Activated CD4-positive, alpha-beta T cell treated with anti-CD3 and anti-CD28 coated beads, Interleukin-2, amount 50 U/mL, for 4 hours (primary cell): ENCODE results near the gene PRKCB.
A peak's percentile ranks its signal among the peaks of the same experiment; 100 is the strongest.

ENCODE experiments used
- DNase-seq, 2 experiments: peaks; one replicate each; pipeline ENCODE4 v3.0.0-alpha.2; 2020

Gene PRKCB

DNA sequence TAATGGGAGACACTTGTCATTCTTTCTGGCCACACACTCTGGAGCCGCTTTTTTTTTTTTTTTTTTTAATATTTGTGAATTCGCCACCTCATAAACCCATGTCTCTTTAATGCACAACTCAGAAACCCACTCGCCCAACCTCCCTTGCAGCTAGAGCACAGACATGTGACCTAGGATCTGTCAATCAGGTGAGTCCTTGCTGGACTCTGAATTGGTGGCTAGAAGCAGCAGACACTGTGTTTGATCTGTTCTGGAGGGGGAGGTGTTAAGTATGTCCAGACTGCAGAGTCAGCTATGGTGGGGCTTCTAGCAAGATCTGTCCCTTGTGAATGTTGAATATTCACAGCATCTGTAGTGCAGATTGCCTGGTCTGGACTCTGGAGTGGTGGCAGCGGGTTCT lies 112.1 kb downstream of the PRKCB start:
- DNase-seq: no peak

DNA sequence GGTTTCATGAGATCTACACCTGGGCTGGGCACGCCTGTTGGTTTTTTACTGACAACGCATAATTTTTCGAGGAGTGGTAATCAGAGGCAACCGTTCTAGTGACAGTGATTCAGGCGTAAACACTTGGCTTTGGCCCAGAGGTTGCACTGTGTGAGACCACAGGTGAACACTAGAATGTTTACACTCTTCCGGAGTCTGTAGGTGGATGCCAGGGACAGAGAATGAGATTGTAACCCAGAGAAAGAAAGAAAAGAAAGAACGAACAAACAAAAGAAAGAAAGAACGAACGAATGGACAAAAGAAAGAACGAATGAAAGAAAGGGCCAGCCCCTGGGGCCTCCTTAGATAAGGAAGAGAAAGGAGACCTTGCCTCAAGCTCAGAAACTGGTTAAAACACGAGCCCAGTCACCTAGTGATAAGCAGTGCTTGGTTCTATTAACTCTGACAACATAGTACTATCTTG lies 113.2 kb downstream of the PRKCB start:
- DNase-seq: peak; percentile 44 to 51

DNA sequence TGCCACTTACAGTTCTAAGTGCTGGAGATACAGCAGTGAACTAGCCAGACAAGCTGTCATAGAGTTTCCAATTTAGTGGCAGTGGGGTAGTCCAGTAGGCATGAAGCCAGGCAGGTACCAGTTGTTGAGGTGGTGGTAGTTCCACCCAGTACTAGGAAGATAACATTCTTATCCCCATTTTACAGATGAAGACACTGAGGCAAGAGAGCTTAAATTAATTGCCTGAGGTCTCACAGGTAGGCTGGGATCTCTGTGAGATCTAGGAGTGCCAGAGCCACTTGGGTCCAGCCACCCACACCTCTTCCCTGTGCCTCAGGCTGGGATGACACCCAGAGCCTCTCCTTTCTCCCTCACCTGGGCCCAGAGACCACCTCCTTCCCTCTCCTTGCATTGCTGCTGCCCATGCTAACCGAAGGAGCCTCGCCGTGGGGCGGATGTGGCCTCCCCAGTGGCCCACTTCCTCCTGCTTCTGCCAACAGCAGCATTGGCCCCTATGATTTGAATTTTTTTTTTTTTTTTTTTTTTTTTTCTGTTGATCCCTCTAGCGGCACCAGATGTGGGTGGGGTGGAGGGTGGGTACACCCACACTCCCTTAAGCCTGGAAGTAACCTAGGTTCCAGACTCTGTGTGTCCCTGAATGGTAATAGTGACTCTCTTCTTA lies 114.0 kb downstream of the PRKCB start:
- peak in 1 of 2 experiments; percentile 24 for DNase-seq

DNA sequence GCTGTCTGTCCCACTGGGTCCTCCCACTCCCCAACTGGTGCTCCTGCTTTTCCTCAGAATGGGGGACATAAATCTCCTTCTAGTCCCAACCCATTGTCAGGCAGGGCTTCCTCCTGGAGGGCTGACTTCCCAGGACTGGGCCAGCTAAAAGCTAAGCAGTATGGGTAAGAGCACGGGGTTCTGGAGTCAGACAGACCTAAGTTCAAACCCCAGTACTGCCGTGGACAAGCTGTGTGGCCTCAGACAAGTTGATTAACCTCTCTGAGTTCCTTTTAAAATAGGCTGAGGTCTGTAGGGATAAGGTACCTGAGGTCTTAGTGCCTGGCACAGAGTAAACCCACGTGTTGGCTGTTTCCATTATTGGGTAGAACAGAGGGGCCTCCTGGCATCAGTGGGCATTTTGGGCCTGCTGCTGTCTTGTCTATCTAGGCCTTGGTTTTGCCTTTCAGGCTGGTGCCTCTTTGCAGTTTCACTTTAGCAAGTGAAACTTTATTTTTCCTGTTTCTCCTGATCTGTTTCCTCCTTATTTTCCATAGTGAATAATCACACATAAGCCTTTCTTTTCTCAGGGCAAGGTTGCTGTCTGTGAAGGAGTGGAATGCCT lies 114.6 kb downstream of the PRKCB start:
- no peak for DNase-seq

DNA sequence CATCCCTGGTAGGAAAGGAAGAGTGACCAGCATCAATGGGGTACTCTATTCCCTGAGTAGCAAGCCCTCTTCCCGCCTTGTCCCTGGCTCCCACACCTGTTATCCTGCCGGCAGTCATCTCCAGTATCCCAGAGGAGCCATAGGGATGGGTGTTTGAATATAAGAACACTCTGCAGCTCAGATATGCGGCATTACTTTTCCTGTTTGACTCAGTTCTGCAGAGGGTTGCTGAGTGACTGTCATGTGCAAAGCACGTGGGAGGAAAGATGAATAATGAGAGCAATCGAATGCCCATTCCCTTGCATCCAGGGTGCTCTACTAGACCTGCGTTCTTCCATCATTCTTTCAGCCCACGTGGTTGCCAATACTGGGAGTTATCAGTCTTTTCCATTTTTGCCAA lies 115.1 kb downstream of the PRKCB start:
- DNase-seq: no peak

DNA sequence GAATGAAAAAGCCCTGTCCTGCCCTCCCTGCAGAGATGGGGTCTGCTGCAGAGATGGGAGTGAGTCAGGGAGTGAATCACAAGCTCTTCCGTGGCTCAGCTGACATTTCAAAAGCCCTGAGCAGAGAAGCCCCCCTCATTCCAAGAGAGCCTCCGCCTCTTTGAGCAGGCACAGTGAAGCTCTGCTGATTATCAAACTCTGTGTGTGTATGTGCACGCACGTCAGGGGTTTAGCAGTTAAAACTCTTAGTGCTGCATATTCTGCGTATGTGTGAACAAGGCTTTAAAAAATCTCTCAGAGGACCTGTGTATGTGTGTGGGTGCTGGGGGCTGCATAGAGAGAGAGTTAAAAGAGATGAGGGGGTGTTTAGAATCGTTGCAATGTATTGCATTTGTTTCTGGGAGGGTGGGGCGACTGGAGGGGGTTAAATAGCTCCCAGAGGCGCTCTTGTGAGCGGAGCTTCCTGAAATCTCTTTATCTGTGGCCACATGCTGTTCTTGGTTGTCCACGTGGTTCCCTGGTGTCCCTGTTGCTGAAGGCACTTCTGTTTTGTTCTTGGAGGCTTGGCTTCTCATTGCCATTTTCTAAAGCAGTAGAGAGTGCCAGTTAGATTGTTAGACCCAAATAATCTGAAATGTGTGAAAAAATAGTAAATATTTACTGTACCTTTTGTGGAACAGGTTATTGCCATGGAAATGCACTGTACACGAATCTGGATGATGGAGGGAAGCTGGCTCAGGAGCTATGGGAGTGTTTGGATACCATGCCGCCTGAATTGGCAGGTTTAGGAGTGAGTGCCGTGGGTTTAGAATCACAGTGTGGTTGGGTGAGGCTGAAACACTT lies 116.6 kb downstream of the PRKCB start:
- DNase-seq: peak; percentile 38 to 41

DNA sequence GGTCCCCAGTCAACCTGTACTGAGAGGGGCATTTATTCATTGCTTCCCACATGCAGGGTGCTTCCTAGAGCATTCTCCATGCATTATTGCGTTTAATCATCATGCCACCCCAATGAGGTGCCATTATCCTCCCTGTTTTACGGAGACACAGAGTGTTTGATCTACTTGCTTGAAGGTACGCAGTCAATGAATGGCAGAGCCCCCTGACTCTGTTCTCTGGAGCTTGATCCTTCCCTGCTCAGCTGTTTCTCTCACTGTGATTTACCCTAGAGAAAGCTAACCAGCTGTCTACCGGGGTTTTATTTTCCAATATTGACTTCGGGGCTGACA lies 117.2 kb downstream of the PRKCB start:
- no peak for DNase-seq

DNA sequence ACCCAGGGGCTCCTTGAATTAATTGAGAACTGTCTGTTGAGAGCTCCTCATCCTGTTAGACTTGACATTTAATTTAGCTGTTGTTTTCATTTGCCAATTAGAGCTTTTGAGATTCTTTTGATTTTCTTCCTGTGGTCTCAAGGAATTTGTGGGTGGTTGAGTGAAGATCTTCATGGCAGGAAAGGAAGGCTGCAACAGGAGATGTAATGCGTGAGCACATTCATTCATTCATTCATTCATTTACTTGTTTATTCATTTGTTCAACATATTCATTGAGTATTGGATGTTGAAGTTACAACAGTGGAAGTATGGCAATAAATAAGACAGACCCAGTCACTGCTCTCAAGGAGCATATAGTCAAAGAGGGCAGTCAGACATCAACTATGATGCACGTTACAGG lies 117.7 kb downstream of the PRKCB start:
- no peak for DNase-seq

DNA sequence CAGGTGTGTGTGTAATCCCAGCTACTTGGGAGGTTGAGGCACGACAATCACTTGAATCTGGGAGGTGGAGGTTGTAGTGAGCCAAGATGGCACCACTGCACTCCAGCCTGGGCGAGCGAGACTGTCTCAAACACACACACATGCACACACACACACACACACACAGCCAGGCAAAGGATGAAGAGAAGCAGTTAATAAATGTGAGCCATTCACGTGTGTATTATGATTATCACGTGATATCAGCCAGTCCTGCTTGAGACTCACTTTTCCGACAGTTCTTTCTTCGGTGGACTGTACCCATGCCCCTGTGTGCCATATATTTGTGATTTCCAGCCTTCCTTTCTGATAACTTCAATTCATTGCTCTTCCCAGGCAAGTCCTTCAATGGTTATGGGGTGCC lies 119.3 kb downstream of the PRKCB start:
- no peak for DNase-seq

DNA sequence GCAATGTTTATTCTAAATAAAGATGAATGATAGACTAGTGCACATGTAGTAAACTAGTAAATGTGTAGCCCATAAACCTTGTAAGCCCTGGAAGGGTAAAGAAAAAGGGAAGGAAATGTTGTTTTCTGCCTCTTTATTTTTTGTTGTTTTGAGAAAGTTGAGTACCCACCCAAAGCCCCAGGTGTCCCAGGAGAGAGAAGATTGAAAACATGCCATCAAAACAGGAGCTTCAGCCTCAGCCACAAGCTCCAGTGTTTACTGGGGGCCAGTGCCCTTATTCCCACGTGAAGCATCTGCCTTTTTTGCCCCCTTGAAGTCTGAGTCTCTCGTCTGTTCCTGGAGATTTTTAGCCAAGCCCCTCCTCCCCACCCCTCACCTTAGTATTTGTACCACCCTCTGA lies 121.5 kb downstream of the PRKCB start:
- DNase-seq: no peak

DNA sequence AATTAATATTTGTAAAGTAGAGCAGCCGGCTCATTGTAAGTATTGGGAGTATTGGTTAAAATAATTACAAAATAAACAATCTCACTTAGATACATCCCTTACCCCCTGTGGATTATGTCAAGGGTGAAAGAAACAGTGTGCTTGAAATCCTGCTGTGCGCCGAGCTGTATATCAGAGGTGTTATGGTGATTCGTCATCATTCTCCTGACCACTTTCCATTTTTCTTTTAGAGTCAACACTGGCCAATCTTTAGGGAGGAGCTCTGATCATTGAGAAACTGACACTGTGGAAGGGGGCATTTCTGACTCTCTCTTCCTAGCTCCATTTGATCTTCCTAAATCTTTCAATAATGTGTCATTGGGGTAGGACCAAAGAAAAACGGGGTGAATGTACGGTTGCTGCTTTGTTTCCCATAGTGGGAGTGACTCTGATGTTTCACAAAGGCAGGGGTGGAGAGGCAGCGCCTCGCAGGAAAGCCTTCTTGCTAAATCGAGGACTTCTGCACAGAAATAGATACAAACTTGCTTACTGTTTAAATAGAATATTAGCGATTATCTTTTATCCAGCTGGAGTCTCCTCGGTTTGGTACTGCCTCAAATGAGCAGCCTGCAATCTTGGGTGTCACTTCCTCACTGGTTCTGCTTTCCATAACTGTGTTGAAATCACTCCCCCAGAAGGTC lies 123.4 kb downstream of the PRKCB start:
- no peak for DNase-seq

DNA sequence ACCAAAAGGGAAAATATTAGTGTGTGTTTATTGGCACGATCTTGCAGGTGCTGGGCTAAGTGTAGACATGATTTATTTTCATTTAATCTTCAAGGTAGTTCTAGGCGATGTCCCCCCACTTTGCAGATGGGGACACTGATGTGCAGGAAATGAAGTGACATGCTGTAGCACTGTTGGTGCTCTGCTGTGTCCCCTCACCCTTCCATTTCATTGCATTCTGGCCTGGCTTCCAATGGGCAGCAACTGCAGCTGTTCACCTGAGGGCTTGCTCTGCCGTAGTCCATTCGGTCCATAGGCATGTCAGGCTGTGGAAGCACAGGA lies 123.9 kb downstream of the PRKCB start:
- no peak for DNase-seq

DNA sequence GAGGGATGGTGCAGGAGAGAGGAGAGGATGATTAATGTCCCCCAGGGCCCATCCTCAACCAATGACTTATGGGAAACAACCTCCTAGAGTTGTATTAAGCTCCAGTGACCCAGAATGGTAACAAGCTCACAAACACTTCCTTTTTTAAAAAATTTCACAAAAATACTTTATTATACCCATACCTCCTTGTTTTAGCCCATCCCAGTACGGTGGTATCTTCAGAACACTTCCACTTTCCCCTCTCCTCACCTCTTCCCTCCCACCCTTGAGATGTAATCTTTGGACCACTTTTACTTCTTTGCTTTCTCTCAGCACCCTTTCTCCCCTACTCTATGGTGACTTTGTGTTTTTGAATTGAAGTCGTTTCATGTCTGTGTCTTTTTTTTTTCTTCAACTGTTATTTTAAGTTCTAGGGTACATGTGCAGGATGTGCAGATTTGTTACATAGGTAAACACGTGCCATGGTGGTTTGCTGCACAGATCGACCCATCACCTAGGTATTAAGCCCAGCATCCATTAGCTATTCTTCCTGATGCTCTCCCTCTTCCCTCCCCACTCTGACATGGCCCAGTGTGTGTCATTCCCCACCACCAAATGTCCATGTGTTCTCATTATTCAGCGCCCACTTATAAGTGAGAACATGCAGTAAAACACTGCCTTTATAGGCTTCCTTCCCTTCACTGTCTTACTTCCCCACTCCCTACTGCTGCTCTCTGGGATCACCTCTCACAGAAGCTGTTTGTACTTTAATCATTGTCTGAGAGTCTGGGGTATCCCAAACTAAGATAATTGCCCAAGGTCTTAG lies 124.5 kb downstream of the PRKCB start:
- no peak for DNase-seq

DNA sequence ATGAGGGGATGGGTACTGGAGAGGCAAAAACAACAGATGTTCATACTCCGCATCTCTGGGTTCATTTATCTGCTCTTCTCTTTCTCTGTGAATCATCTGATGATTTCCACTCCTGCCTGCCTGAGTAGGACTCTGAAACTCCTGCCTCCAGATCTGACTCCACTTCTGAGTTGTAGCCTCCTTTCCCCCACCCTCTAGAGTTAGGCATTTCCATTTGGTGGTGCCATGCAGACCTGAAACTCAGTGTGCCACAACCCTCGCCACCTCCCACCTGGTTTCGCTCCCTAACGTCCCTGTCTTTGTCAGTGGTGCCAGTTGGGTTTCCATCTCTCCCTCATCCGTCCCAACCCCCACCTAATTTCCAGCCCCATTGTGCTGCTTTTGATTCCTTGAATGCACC lies 126.2 kb downstream of the PRKCB start:
- no peak for DNase-seq

DNA sequence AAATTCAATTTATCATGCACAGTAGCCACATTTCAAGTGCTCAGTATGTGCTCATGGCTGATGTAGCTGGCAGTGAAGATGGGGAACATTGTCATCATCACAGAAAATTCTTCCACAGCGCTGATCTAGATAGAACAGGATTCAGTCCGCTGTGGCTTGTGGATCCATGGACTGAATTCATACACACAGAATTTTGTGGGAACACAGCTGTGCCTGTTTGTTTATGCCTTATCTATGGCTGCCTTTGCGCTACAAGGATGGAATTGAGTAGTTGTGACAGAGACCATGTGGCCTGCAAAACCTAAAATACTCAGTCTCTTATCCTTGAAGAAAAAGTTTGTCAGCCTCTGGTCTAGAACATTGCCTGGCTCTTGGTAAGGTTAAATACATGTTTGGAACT lies 128.4 kb downstream of the PRKCB start:
- no peak for DNase-seq

DNA sequence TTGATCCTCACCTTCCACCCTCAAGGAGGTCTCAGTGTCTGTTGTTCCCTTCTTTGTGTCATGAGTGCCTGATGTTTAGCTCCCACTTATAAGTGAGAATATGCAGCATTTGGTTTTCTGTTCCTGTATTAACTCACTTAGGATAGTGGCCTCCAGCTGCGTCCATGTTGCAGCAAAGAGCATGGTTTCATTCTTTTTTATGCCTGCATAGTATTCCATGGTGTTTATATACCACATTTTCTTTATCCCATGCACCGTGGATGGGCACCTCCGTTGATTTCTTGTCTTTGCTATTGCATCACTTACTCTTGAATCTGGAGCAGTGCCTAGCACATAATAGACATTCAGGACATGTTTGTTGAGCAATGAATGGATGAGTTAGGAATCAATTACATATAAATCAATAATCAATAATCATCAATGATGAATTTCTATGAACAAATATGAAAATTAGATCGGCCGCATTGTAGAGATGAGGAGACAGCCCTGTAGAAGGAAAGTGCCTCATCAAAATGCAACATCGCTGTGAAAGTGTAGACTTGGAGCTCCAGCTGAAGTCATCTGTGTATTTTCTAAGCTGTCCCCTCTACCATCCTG lies 129.5 kb downstream of the PRKCB start:
- no peak for DNase-seq

DNA sequence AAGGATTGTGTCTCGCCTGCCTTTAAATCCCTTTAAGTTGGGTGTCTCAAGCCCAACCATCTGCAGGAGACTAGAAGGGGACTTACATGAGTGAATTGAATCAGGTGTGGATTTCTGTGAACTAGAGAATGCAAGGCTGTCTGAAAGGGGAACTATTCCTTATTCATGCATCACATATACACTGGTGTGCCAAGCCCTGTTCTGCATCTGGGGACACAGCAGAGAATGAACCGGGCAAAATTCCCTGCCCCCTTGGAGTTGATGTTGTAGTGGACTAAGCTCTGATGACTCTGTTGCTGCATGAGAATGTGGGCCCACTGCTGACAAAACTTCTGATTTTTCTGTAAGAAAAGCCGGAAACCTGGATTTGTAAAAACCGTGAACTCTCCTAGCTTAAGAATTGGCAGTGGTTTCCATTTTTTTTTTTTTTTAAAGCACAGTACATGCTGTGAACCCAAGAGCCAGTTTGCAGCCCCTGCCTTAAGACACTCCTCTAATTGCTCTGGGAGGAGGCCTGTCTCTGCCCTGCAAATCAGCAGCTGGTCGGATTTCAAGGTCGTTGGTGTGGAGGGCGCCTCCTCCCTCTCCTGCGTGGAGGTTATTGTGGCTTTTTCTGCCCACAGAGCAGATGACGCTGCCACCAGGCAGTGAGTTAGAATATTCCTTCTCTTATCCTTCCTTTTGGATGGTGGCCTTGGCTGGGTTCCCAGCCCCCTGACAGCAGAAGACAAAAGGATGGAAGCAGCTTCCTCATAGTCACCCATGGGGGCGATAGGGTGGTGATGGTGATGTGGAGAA lies 131.0 kb downstream of the PRKCB start:
- no peak for DNase-seq

DNA sequence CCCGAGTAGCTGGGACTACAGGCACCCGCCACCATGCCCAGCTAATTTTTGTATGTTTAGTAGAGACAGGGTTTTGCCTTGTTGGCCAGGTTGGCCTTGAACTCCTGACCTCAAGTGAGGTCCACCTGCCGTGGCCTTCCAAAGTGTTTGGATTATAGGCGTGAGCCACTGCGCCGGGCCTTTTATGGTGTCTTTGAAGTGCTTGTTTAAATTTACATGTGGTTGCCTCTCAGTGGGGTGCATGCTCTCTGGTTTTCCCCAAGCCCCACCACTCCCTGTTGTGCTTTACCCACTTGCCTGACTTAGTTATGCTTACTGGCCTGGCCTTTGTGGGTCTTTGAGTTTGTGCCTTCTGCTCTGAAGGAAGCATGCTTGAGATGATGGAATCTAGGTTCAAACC lies 132.0 kb downstream of the PRKCB start:
- no peak for DNase-seq

DNA sequence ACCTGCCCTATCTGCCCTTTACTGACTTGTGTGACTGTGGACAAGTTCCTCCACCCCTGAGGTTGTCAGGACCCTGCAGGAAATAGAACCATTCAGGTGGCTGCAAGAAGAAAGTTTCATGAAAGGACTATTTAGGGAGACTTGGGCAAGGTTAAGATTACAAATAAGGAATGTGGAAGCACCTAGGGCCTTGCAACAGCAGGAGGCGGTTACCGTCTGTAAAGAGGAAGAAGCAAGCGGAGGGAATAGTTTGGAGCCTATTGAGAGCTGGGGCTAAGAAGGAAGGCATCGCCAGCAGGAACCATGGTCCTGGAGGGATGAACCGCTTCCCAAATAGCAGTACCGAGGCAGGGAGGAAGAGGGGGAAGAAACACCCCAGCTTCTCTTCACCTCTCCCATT lies 132.4 kb downstream of the PRKCB start:
- no peak for DNase-seq

DNA sequence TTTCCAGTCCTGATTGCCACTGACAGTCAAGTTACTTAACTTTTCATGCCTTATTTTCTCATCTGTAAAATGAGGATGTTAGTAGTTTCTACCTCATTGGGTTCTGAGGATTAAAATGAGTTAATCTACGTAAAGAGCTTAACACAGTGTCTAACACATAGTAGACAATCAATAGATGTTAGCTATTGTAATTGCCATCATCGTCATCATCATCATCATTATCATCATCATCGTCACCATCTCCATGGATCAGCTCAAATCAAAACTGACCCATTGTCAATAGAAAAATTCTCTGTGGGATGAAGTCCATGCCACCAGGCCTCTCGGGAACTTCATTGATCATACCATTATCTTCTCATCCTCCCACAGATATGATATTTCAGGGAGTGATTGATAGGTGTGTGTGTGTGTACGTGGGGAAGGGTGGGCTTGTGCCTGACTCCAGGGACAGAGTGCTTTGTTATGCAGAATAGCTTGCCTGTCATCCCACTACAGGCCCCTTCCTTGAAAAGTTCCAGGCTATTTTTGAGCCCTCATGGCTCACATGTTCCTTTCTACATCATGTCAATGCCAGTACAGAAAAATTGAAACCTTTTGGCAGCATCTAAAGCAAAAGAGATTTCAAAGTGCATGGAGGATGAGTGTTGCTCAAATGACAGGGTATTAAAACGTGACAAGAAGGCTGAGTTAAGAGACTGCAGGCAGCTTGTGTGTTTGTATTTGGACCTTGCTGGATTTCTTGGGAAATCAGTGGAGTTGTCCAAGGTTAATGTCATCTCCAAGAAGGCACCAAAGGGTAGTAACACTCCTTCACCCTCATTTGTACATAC lies 133.9 kb downstream of the PRKCB start:
- DNase-seq: no peak

DNA sequence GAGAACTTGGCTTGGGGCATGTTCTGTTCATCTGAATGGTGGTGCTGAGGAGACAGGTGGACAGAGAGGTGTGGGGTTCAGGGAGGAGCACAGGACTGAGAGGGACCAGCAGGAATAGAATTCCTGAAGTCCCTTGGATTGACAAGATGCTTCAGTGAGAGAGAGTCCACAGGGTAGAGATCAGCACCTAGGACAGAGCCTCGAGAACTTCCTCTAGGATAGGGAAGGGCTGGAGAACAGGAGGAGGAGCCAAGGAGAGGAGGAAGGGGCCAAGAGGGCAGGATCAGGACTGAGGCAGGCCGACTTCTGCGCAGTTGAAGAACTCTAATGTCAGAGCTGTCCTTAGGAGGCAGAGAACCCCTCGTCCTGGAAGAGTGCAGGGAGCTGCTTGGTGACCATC lies 138.4 kb downstream of the PRKCB start:
- DNase-seq: no peak
